ENCODE results near the gene PPARGC1A. TPM values are rescaled to one million over a fixed set of nuclear protein-coding genes. Genes with fewer than 3 reads are reported as not detected.

The PPARGC1A gene
- total RNA-seq, 1 donor from 2014 or later, result 13.4 TPM

- no peak overlapping the region for H3K27ac Mint-ChIP-seq (ENCODE audit: unreplicated experiment)
- no peaks in the 10 kb centered on the region for H3K4me1 Mint-ChIP-seq (ENCODE audit: low read depth, unreplicated experiment)
Observed at GRCh38 chr4:23882976-23883531, 6.8 kb downstream of the PPARGC1A start.

GRCh38 chr4:23881674-23882337 is 8.0 kb downstream of the PPARGC1A start:
- no peak for TF ChIP-seq CTCF (IDR thresholded peaks at IDR 0.05; ENCODE audit: partially characterized antibody, unreplicated experiment)
- DNase-seq, result no peak
- H3K27me3 Mint-ChIP-seq (ENCODE audit: unreplicated experiment), result no peaks in the 10 kb centered on the region
- H3K4me1 Mint-ChIP-seq (ENCODE audit: low read depth, unreplicated experiment), result no peaks in the 10 kb centered on the region
- no peak overlapping the region for H3K4me3 Mint-ChIP-seq (ENCODE audit: unreplicated experiment)
- no peak overlapping the region for H3K27ac Mint-ChIP-seq (ENCODE audit: unreplicated experiment)
- H3K9me3 Mint-ChIP-seq (ENCODE audit: unreplicated experiment), result peaks cover 1% of the 10 kb centered on the region
- H3K36me3 Mint-ChIP-seq (ENCODE audit: unreplicated experiment), result no peaks in the 10 kb centered on the region

More at GRCh38 chr4:23882976-23883531, 6.8 kb downstream of the PPARGC1A start:
- Mint-ChIP-seq H3K27me3 (ENCODE audit: unreplicated experiment) (no peaks in the 10 kb centered on the region), H3K9me3 (ENCODE audit: unreplicated experiment) (peaks cover 1% of the 10 kb centered on the region), H3K36me3 (ENCODE audit: unreplicated experiment) (no peaks in the 10 kb centered on the region), H3K4me3 (ENCODE audit: unreplicated experiment) (no peak overlapping the region)
- no peak for DNase-seq
- TF ChIP-seq CTCF (IDR thresholded peaks at IDR 0.05; ENCODE audit: partially characterized antibody, unreplicated experiment), result no peak

- no peak for TF ChIP-seq CTCF (IDR thresholded peaks at IDR 0.05; ENCODE audit: partially characterized antibody, unreplicated experiment)
- H3K36me3 Mint-ChIP-seq (ENCODE audit: unreplicated experiment), result no peaks in the 10 kb centered on the region
- no peak overlapping the region for H3K27ac Mint-ChIP-seq (ENCODE audit: unreplicated experiment)
- H3K9me3 Mint-ChIP-seq (ENCODE audit: unreplicated experiment), result peaks cover 1% of the 10 kb centered on the region
- no peak for DNase-seq
- no peaks in the 10 kb centered on the region for H3K27me3 Mint-ChIP-seq (ENCODE audit: unreplicated experiment)
- H3K4me3 Mint-ChIP-seq (ENCODE audit: unreplicated experiment), result no peak overlapping the region
- H3K4me1 Mint-ChIP-seq (ENCODE audit: low read depth, unreplicated experiment), result no peaks in the 10 kb centered on the region
Observed at GRCh38 chr4:23881052-23881501, 8.8 kb downstream of the PPARGC1A start.

GRCh38 chr4:23878912-23879732 is 10.7 kb downstream of the PPARGC1A start:
- H3K4me1 Mint-ChIP-seq (ENCODE audit: low read depth, unreplicated experiment), result peaks cover 2% of the 10 kb centered on the region
- H3K27ac Mint-ChIP-seq (ENCODE audit: unreplicated experiment), result no peak overlapping the region
- H3K9me3 Mint-ChIP-seq (ENCODE audit: unreplicated experiment), result peaks cover 1% of the 10 kb centered on the region
- H3K27me3 Mint-ChIP-seq (ENCODE audit: unreplicated experiment), result no peaks in the 10 kb centered on the region
- no peaks in the 10 kb centered on the region for H3K36me3 Mint-ChIP-seq (ENCODE audit: unreplicated experiment)
- no peak overlapping the region for H3K4me3 Mint-ChIP-seq (ENCODE audit: unreplicated experiment)
- TF ChIP-seq CTCF (IDR thresholded peaks at IDR 0.05; ENCODE audit: partially characterized antibody, unreplicated experiment), result no peak
- no peak for DNase-seq
